PC-9 (cell line): ENCODE measurements around the gene MYOG. TPM values are rescaled to one million over a fixed set of nuclear protein-coding genes. Genes with fewer than 3 reads are reported as not detected.

Experiments used
- BruUV-seq: library from RNA; stranded (reverse); fragments of 400-500 nt; replicated peaks from 2 replicates; lab custom pipeline; 2021; lab: Mats Ljungman, UMichigan
- CTCF ChIA-PET: fragments of 300-600 bp; sonication (Branson Sonifier 250); formaldehyde crosslinking; loops from one replicate; lab custom pipeline; 2022; ENCODE audit warnings: antibody characterized with exemption; lab: Charles Lee
- POLR2A ChIA-PET: fragments of 300-600 bp; sonication (Branson Sonifier 250); formaldehyde crosslinking; loops from one replicate; lab custom pipeline; 2022; ENCODE audit warnings: antibody characterized with exemption; ENCODE audit not compliant: unreplicated experiment; lab: Charles Lee
- DNase-seq, 2 experiments: peaks; one replicate each; pipeline versions ENCODE4 v3.0.0 to v3.0.0-alpha.2; 2015 to 2022; ENCODE audit warnings: mixed read lengths in 1 of 2
- H2AFZ ChIP-seq: fragments of 200-600 bp; sonication (generic); 2 replicates; pipeline ENCODE4 v1.8.1; 2017; ENCODE audit warnings: antibody characterized with exemption
- H3F3A ChIP-seq: fragments of 200-600 bp; sonication (generic); 2 replicates; pipeline ENCODE4 v1.8.1; 2017; ENCODE audit warnings: antibody characterized with exemption, mild to moderate bottlenecking, low read depth; ENCODE audit not compliant: insufficient read depth
- H3K27ac ChIP-seq: fragments of 200-600 bp; sonication (generic); 2 replicates; pipeline ENCODE4 v1.6.1; 2016; ENCODE audit warnings: mixed run types
- H3K27me3 ChIP-seq: fragments of 200-600 bp; sonication (generic); 2 replicates; pipeline ENCODE4 v1.6.1; 2016; ENCODE audit warnings: low read depth, mixed run types; ENCODE audit not compliant: insufficient read depth
- H3K36me3 ChIP-seq: fragments of 200-600 bp; sonication (generic); 2 replicates; pipeline ENCODE4 v1.6.1; 2016; ENCODE audit warnings: low read depth, mixed run types
- H3K4me1 ChIP-seq: fragments of 200-600 bp; sonication (generic); replicated peaks from 2 replicates; pipeline ENCODE4 v1.6.1; 2016; ENCODE audit warnings: mixed run types; ENCODE audit not compliant: insufficient read depth
- H3K4me2 ChIP-seq: fragments of 200-600 bp; sonication (generic); 2 replicates; pipeline ENCODE4 v1.6.1; 2017; ENCODE audit warnings: mixed run types
- H3K4me3 ChIP-seq: fragments of 200-600 bp; sonication (generic); 2 replicates; pipeline ENCODE4 v1.6.1; 2016; ENCODE audit warnings: mixed run types
- H3K79me2 ChIP-seq: fragments of 200-600 bp; sonication (generic); 2 replicates; pipeline ENCODE4 v1.6.1; 2017; ENCODE audit warnings: low read depth, mixed run types
- H3K9me2 ChIP-seq: fragments of 200-600 bp; sonication (generic); 2 replicates; pipeline ENCODE4 v1.8.1; 2017; ENCODE audit warnings: mild to moderate bottlenecking; ENCODE audit not compliant: insufficient read depth
- H3K9me3 ChIP-seq: fragments of 200-600 bp; sonication (generic); 2 replicates; pipeline ENCODE4 v1.8.1; 2016; ENCODE audit warnings: low read depth; ENCODE audit not compliant: insufficient read depth
- H4K20me1 ChIP-seq: fragments of 200-600 bp; sonication (generic); 2 replicates; pipeline ENCODE4 v1.8.1; 2017; ENCODE audit not compliant: insufficient read depth
- CTCF ChIP-seq: fragments of 200-600 bp; sonication (generic); conservative IDR thresholded peaks from 2 replicates; pipeline ENCODE4 v1.6.1; 2017; ENCODE audit warnings: mixed run types, antibody characterized with exemption, mild to moderate bottlenecking, moderate library complexity
- EZH2 ChIP-seq: fragments of 200-600 bp; sonication (generic); IDR thresholded peaks from 2 replicates; pipeline ENCODE4 v1.8.0; 2017; ENCODE audit warnings: antibody characterized with exemption, low read depth
- intact Hi-C: fragments of 100-400 bp; cut with micrococcal nuclease; formaldehyde crosslinking; loops from one replicate; pipeline ENCODE4 v1.10.0; 2022; ENCODE audit not compliant: unreplicated experiment
- total RNA-seq: library from RNA; stranded (reverse); gene quantifications from 2 replicates; pipeline ENCODE4 v1.2.3, GENCODE V29; 2021

The MYOG gene
- total RNA-seq, 1 experiment from 2014 or later = not detected

GRCh38 chr1:203056516-203056915 is 29.3 kb downstream of the MYOG start:
- no peaks in the 10 kb centered on the region for H3K9me2 ChIP-seq
- no peaks in the 10 kb centered on the region for H3K4me1 ChIP-seq
- H3K9me3 ChIP-seq = no peaks in the 10 kb centered on the region
- intact Hi-C loops = no loop called here
- H4K20me1 ChIP-seq = no peaks in the 10 kb centered on the region
- DNase-seq = no peak
- no peak overlapping the region for H3K27ac ChIP-seq
- ChIA-PET POLR2A (interaction anchor here (0.7 kb wide), 1 partner anchor 617 kb away, joined by 8 read pairs; no protein-coding TSS in a partner anchor), CTCF (interaction anchor here (0.6 to 0.7 kb wide), 2 partner anchors 17 to 64 kb away, joined by 5 to 7 read pairs; no protein-coding TSS in a partner anchor)
- no peak overlapping the region for H2AFZ ChIP-seq
- BruUV-seq = no TSS peak
- no peaks in the 10 kb centered on the region for H3K36me3 ChIP-seq
- H3K4me3 ChIP-seq = no peak overlapping the region
- peaks cover 30% of the 10 kb centered on the region; the same call in 1 of the 2 replicates for H3K27me3 ChIP-seq
- TF ChIP-seq EZH2 (no peak), CTCF (no peak; the same call in 1 of the 2 replicates)
- H3K79me2 ChIP-seq = no peaks in the 10 kb centered on the region
- H3F3A ChIP-seq = no peaks in the 10 kb centered on the region
- no peak overlapping the region for H3K4me2 ChIP-seq

GRCh38 chr1:203056012-203056411 is 29.8 kb downstream of the MYOG start:
- Histone ChIP-seq H3F3A (no peaks in the 10 kb centered on the region), H3K4me2 (no peak overlapping the region), H3K9me3 (no peaks in the 10 kb centered on the region), H3K79me2 (no peaks in the 10 kb centered on the region), H2AFZ (no peak overlapping the region), H4K20me1 (no peaks in the 10 kb centered on the region), H3K9me2 (no peaks in the 10 kb centered on the region), H3K27ac (no peak overlapping the region), H3K27me3 (peaks cover 30% of the 10 kb centered on the region; the same call in 1 of the 2 replicates), H3K4me3 (no peak overlapping the region), H3K36me3 (no peaks in the 10 kb centered on the region), H3K4me1 (no peaks in the 10 kb centered on the region)
- CTCF ChIA-PET = interaction anchor here (0.6 to 0.8 kb wide), 3 partner anchors 12 to 64 kb away, joined by 5 to 7 read pairs (median 5); no protein-coding TSS in a partner anchor
- no peak for DNase-seq
- intact Hi-C loops = no loop called here
- no TSS peak for BruUV-seq
- TF ChIP-seq EZH2 = no peak
- TF ChIP-seq CTCF = no peak
- POLR2A ChIA-PET = interaction anchor here (0.7 kb wide), 1 partner anchor 618 kb away, joined by 8 read pairs; no protein-coding TSS in a partner anchor

- no peaks in the 10 kb centered on the region for H3K9me2 ChIP-seq
- H3K4me2 ChIP-seq = no peak overlapping the region
- no peak overlapping the region for H2AFZ ChIP-seq
- no TSS peak for BruUV-seq
- H4K20me1 ChIP-seq = no peaks in the 10 kb centered on the region
- no peak for TF ChIP-seq EZH2
- no peak for TF ChIP-seq CTCF
- H3K27me3 ChIP-seq = peaks cover 30% of the 10 kb centered on the region; the same call in 1 of the 2 replicates
- H3K36me3 ChIP-seq = no peaks in the 10 kb centered on the region
- DNase-seq = no peak
- no peak overlapping the region for H3K27ac ChIP-seq
- POLR2A ChIA-PET = interaction anchor here (0.5 kb wide), 1 partner anchor 720 kb away, joined by 4 read pairs; no protein-coding TSS in a partner anchor
- H3K4me3 ChIP-seq = no peak overlapping the region
- intact Hi-C loops = no loop called here
- CTCF ChIA-PET = interaction anchor here (0.8 kb wide), 1 partner anchor 13 kb away, joined by 5 read pairs; no protein-coding TSS in a partner anchor
- no peaks in the 10 kb centered on the region for H3K79me2 ChIP-seq
- H3F3A ChIP-seq = no peaks in the 10 kb centered on the region
- no peaks in the 10 kb centered on the region for H3K4me1 ChIP-seq
- no peaks in the 10 kb centered on the region for H3K9me3 ChIP-seq
Measured at GRCh38 chr1:203055161-203055799, 30.5 kb downstream of the MYOG start.
